Stimulated activated CD4-positive, alpha-beta T cell treated with anti-CD3 and anti-CD28 coated beads, Interleukin-1b, Interleukin-23, amount 100 ng/mL, for 24 hours (primary cell): Measurements from ENCODE around the gene KLHL21.

Source experiments
- DNase-seq, 4 experiments: peaks; one replicate each; pipeline ENCODE4 v3.0.0-alpha.2; 2020; ENCODE audit warnings: low read depth in 4 of 4, low spot score in 1 of 4

The KLHL21 gene

GRCh38 chr1:6625584-6626149, 23.0 kb upstream of the KLHL21 start:
- DNase-seq = no peak

- DNase-seq = peak; percentile 83 to 86 (median 84)
Observed at GRCh38 chr1:6624710-6625583, 22.3 kb upstream of the KLHL21 start, which contains the start of gene THAP3. Gene THAP3 (plus strand): TSS chr1:6624868. CDS start chr1:6625219, 351 bp downstream.

GRCh38 chr1:6623269-6623965, 20.7 kb upstream of the KLHL21 start:
- DNase-seq = no peak

- no peak for DNase-seq
Observed at GRCh38 chr1:6622396-6623152, 19.9 kb upstream of the KLHL21 start.

GRCh38 chr1:6621429-6622391, 19.0 kb upstream of the KLHL21 start:
- DNase-seq = no peak

- no peak for DNase-seq
Observed at GRCh38 chr1:6619045-6619444, 16.4 kb upstream of the KLHL21 start.

GRCh38 chr1:6614929-6615785, 12.5 kb upstream of the KLHL21 start:
- no peak for DNase-seq

- no peak for DNase-seq
Observed at GRCh38 chr1:6614019-6614928, 11.6 kb upstream of the KLHL21 start.

- peak; percentile 97 to 100 (median 98) for DNase-seq
Observed at GRCh38 chr1:6613361-6614018, 10.8 kb upstream of the KLHL21 start, which contains the start of gene PHF13. Gene PHF13 (plus strand): TSS chr1:6613731. CDS start chr1:6614067, 336 bp downstream.

GRCh38 chr1:6612641-6613360, 10.1 kb upstream of the KLHL21 start:
- no peak for DNase-seq

- no peak for DNase-seq
Observed at GRCh38 chr1:6603915-6604558, 1.4 kb upstream of the KLHL21 start.

- DNase-seq = no peak
Observed at GRCh38 chr1:6603238-6603914, 707 bp upstream of the KLHL21 start.

- DNase-seq = no peak
Observed at GRCh38 chr1:6601923-6602668, 573 bp downstream of the KLHL21 start.

- DNase-seq = peak in 3 of 4 experiments; percentile 53 to 83 (median 77)
Observed at GRCh38 chr1:6601049-6601922, 1.4 kb downstream of the KLHL21 start.
